HG02938 (cell line): Measurements from ENCODE around the gene DYNLL2.
"Not testable (repeated sequence)": the region's sequence is repeated elsewhere in the genome, so short reads cannot be mapped to it uniquely, and the experiment has no call there.

Source experiments
- ATAC-seq: cut with Tn5 transposase; IDR thresholded peaks from one replicate; pipeline ENCODE4 v1.9.1; 2021; ENCODE audit warnings: mild to moderate bottlenecking, moderate library complexity; ENCODE audit not compliant: unreplicated experiment

The DYNLL2 gene

GRCh38 chr17:58082870-58083490 is at the start of gene DYNLL2:
Gene DYNLL2, plus strand, starts transcription at chr17:58083419. Its CDS starts 3,672 bp downstream, at chr17:58087091.
- ATAC-seq = peak; percentile 49

- ATAC-seq = no peak
These were observed 43.2 kb upstream of the DYNLL2 start for GRCh38 chr17:58039975-58040374.

DNA sequence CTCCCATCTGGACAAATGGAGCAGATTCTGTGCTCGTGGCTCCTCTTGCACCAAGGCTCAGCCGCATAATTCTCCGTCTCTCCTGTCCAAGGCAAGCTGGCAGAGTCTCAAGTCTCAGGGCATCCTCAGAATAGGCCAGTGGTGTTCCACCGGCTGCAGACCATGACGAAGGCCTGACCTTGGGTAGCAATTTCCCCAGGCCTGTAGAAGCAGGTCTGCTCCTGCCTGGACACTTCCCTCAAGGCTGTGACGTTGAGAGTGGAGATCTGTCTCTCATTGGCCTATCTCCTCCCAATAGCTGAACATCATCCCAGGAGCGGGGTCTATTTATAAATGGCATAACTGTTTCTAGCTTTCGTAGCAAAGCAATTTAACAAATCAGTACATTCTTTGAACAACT is 42.8 kb upstream of the DYNLL2 start:
- ATAC-seq = no peak

- no peak for ATAC-seq
These were observed 42.1 kb upstream of the DYNLL2 start for GRCh38 chr17:58041161-58041560.

GRCh38 chr17:58043221-58044181 is 39.7 kb upstream of the DYNLL2 start:
- no peak for ATAC-seq

DNA sequence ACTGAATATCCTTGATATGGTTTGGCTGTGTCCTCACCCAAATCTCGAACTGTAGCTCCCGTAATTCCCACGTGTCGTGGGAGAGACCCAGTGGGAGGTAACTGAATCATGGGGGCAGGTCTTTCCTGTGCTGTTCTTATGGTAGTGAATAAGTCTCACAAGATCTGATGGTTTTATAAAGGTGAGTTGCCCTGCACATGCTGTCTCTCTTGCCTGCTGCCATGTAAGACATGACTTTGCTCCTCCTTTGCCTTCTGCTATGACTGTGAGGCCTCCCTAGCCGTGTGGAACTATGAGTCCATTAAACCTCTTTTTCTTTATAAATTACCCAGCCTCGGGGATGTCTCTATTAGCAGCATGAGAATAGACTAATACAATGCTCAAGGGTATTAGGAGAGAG is 39.0 kb upstream of the DYNLL2 start:
- not testable (repeated sequence) for ATAC-seq

GRCh38 chr17:58046239-58047094 is 36.8 kb upstream of the DYNLL2 start:
- no peak for ATAC-seq

GRCh38 chr17:58047376-58048150 is 35.7 kb upstream of the DYNLL2 start:
- ATAC-seq = no peak

DNA sequence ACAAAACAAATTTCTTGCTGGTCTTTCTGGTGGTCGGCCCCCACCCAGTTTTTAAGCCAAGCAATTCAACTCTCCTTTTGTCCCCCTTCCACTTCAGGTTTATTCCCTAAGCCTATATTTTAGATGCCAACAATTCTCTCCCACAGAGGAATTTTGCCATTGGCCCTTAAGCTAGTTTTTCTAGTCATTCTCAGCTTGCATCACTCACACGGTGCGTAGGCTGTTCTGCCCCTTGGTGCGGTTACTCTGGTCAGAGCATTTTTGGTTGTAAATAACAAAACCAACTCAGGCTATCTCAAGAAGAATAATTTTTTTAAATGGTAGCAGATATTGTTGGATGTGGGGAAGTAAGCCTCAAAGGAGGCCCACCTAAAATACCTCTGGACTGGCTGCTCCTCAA is 33.7 kb upstream of the DYNLL2 start:
- ATAC-seq = no peak

GRCh38 chr17:58050966-58051365 is 32.3 kb upstream of the DYNLL2 start:
- no peak for ATAC-seq

DNA sequence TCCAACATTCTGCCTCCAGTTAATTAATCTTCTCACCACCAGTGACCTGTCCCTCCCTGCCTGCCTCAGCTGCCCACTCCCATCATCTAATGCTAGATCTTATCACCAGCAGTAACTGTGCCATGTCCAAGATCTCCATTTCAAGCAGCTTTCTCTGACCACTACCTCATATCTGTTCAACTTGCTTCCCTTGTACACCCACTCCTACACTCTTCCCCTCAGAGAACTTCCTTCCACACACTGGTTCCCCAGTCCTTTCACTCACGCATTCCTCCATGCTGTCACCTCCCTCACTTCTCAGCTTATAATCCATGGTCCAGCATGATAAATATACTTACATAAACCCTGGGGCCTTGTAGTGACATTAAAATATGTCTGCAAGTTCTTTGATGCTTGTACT is 31.8 kb upstream of the DYNLL2 start:
- ATAC-seq = no peak

GRCh38 chr17:58052407-58052806 is 30.8 kb upstream of the DYNLL2 start:
- no peak for ATAC-seq

- no peak for ATAC-seq
These were observed 30.1 kb upstream of the DYNLL2 start for GRCh38 chr17:58052945-58053715.

- no peak for ATAC-seq
These were observed 28.6 kb upstream of the DYNLL2 start for GRCh38 chr17:58054641-58055040.

DNA sequence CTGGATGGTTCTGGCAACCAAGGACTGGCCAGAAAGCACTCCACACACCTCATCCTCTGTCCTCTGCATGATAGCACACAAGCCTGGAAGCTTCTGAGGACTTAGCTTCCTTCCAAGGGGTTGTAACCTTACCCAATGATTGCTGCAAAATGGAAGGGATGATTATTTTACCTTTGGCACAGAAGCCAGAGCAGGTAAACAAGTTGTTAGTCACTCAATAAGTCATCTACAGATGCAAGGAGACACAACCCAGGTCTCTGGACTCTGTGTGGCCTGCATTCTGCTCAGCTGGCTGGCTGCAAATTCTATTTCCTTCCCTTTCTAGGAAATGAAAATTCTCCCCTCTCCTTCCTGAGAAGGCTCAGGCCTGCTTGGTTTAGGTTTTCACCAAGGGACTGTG is 26.7 kb upstream of the DYNLL2 start:
- ATAC-seq = no peak

GRCh38 chr17:58059141-58059540 is 24.1 kb upstream of the DYNLL2 start:
- ATAC-seq = no peak

GRCh38 chr17:58060596-58061191 is 22.5 kb upstream of the DYNLL2 start:
- no peak for ATAC-seq

- ATAC-seq = no peak
These were observed 21.5 kb upstream of the DYNLL2 start for GRCh38 chr17:58061672-58062071.

- no peak for ATAC-seq
These were observed 18.0 kb upstream of the DYNLL2 start for GRCh38 chr17:58065238-58065637.
